NAMALWA (cell line): ENCODE results near the gene GFPT1.

Experiments
- DNase-seq: peaks from one replicate; pipeline ENCODE4 v3.0.0-alpha.2; 2015; ENCODE audit warnings: low spot score

The GFPT1 gene

DNA sequence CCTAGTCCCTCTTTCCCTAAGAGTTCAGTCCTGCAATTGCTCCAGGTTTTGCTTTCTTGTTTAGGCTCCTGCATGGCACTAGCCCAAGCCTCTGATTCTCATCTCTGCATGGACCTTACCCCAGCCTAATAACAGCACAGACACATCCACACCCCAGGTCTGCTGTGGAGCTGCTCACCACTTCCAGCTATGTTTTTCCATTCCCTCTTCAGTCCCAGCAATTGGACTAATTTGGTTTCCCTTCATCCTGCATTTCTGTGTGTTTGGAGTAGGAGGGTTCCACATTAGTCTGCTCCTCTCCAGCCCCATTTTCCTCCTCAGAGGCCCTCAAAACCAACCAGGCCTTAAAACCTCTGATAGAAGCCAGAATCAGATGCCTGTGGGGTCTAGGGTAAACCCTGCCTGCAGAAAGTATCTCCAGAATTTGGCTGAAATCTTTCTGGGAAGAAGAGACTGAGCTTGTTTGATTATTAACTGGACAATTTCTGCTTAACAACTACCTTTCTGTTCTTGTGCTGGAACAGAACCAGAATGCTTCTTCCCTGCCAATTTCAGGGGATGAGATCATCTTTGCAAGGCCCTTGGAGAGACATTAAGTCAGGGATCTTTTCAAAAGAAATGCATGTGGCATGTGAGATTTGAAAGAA, 95.9 kb downstream of the GFPT1 start:
- no peak for DNase-seq

DNA sequence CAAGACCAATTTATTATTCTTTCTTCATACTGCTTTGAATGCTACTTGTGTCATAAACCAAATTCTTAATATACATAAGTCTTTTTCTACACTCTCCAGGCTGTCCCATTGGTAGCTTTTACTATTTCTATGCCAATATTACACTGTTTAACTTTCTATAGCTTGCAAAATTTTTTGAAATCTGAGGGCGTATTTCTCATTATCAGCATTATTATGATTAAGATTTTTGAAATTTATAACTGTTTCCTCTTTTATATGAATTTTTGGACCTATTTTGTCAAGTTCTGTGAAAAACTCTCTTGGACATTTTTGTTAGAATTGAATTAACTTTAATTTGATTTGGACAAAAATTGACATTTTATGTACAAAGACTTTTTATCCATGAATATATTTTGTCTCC, 98.6 kb downstream of the GFPT1 start:
- no peak for DNase-seq

DNA sequence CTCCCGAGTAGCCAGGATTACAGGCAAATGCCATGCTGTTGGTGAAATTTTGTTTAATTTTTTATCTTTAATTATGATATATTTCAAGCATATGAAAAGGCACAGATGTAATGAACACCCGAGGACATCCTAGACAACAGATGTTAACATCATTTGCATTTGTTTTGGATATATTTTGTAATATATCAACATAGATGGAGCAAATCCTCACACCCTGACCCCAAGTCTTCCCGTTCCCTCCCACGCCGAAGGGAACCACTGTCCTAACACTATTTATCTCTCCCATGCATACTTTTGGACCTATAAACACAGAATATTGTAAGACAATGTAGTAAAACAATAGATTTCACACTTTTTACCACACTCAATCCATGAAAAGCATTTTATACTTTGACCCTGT, 99.5 kb downstream of the GFPT1 start:
- DNase-seq = no peak

DNA sequence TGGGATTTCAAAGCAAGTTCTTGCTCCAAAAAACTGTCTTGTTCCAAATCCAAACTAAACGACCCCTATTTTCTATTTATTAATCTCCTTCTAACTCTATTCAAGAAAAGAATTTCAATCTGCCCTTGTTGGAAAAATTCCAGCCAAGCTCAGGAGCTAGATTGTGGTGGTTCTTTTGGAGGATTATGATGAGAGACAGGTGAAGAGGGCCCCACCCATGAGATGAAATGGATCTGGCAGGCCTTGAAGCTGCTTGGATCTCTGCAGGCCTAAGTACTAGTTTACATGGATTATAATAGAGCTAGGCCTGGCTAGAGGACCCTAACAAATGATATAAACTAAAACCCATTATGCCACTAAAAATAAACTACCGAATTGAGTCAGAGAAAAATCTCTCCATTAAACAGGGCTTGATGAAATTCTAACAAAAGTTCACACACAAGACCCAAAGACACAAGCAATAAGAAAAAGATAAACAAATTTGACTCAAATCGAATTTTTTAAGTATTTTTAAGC, 101.6 kb downstream of the GFPT1 start:
- DNase-seq = no peak

DNA sequence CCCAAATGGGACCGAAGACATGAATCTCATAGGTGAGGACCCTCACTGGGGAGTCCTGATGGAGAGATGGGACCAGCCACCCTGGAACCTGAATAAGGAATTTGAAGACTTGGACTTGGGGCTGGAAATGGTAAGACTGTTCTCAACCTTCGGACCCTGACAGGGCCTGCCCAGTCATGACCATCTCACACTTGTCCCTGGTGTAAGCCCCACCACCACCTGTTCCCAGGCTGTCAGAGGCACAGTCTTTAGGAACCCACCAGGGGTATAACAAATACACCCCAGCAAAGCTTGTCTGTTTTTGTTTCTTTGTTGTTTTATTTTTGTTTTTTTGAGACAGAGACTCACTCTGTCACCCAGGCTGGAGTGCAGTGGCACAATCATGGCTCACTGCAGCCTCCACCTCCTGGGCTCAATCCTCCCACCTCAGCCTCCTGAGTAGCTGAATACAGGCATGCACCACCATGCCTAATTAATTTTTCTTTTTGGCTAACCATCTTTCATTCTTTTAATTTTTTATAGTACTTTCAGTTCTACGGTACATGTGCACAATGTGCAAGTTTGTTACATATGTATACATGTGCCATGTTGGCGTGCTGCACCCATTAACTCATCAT, 106.1 kb downstream of the GFPT1 start:
- no peak for DNase-seq

DNA sequence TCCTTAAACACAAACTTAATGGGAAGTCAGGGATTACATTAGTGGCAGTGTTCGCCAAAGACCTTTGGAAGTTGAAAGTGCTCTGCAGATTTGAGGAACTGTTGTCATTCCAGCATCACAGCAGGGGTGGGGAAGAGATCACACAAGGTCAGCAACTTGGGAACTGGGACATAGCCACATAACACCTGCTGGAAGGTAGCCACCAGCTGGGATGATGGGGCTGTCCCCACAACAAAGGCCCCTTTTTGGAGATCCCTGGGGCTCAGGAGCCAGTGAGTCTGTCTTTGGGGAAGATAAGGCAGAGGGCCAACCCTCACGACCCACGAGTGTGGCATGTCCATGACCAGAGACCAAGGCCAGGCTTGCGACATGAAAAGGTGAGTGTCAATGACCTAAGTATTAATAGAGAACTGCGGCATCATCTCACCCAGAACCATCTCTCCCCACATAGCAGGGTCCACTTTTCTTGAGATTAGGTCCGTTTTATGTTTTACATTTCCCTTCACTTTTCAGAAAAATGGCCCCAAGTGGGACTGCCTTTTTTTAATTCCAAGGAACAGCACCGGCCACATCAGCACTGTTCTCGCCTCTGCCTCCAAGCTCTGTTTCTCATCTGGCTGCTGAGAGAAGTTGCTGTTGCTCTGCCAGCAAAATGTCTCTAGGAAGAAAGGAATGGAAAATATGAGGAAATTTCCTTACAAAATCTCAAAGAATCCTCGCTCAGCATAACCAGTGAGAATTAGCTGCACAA, 106.9 kb downstream of the GFPT1 start:
- no peak for DNase-seq

DNA sequence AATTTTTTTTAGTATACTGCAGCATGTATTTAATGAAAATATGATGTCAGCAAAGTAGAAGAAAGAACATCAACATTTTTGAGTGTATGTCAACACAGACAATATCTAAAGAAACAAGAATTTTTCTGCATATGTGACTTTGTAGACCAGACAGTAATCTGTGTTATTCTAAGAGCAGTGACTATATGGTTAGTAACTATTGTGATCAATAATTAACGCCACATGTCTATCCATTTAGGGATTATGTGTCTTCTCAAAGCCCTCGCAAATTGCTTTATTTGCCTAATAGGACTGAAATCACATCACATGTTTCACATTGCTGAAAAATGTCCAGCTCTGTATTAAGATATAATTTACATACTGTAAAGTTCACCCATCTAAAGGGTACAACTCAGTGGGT, 107.8 kb downstream of the GFPT1 start:
- no peak for DNase-seq

DNA sequence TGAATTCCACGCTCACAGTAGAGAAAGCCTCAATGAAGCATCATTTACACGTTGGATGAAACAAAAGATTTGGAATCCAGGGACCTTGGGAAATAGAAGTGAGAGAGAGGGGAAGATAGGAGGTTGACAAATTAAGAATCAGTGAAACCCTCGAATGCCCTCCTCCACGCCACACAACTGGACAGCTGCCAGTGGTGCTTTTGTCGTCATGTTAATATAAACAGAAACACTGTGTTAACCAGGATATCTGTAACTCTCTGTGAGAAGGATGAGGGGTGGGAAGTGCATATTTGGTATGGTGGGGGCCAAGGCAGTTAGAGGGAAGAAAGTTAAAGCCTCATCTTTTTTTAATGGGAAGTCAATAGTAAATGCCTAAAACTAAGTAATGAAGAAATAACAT, 108.7 kb downstream of the GFPT1 start:
- DNase-seq = no peak

DNA sequence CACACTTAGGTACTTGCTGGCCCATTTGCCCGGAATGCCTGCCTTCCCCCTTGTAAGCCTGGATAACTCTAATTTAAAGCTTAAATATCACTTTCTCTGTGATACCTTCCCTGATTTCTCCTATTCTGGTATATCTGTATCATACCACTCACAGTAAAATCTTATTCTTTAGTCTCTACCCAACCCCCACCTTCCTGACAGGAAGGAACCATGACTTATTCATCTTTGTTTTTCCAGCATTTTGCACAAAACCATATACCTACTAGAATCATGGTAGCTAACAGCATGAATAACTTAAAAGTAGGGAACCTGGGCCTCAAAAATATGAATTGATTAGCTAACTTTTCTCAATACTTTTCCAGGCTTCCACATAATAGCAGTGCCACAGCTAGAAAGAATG, 111.5 kb downstream of the GFPT1 start:
- no peak for DNase-seq

DNA sequence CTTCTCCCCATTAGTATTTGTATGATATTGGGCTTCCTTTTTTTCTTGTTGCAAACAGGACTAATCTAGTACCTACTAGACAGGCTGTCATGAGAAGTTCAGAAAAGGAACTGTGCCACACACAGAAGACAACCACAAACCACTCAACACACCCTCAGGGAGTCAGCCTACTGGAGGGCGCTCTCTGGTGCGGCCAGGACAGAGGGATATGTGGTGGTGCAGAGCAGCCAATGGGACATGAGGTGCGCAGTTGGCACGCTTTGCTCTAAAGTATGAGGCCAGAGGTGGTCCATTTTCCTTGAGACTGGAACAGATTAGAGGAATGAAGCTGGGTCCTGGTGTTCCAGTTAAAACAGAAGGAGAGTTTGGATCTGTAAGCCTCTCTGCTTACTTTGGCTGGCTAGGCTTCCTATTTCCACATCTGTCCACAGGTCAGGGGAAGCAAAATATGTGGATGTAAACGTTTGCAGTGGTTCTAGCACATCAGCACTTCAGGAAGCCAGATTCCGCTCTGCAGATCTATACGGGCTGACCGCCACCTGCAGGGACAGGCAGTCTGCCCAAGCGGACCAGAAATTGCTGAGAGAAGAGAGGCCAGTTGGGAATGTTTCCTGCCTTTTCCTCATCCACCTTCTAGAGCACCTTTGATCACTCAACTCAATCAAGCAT, 114.1 kb downstream of the GFPT1 start:
- no peak for DNase-seq

DNA sequence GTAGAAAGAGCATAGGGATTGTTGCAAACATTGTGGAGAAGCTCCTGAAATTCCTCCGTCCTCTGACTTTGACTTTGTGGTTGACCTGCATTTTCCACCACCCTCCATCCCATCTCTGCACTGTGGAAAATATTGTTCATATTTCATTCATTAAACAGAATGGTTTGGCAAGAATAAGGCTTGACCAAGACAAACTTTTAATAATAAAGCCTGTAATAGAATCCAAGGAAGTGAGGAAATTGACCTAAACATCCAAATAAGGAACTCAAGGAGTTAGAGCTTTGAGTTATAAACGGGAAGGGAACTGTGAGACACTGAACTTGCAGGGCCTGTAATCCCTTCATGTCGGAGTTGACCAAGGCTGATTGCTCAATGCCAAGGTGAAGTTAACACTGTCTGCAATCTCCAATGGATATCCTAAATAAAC, 115.2 kb downstream of the GFPT1 start:
- no peak for DNase-seq
